Esophagus muscularis mucosa (tissue), 4 donors: ENCODE results near the gene IGFBP6.

Source experiments
- EP300 ChIP-seq: sonication (generic); formaldehyde crosslinking; IDR thresholded peaks from one replicate; pipeline ENCODE4 v1.6.1; 2017; ENCODE audit warnings: antibody characterized with exemption
- POLR2A ChIP-seq: fragments of 450-650 bp; IDR thresholded peaks from one replicate; pipeline ENCODE4 v1.6.1; 2017; ENCODE audit warnings: antibody characterized with exemption, moderate library complexity, mild to moderate bottlenecking, low read depth
- POLR2AphosphoS5 ChIP-seq, 2 donors: sonication (generic); formaldehyde crosslinking; IDR thresholded peaks; one replicate each; pipeline ENCODE4 v1.6.1; 2017; ENCODE audit warnings: antibody characterized with exemption in 2 of 2
- TF ChIP-seq, protein P1 (sequence below), 3 experiments: fragments of 200-600 bp in 2 of 3; fragments of 450-650 bp in 1 of 3; sonication (generic) in 2 of 3; IDR thresholded peaks; one replicate each; pipeline ENCODE4 v1.5.1; 2017 to 2019; ENCODE audit warnings: antibody characterized with exemption in 3 of 3, mild to moderate bottlenecking in 2 of 3, moderate library complexity in 1 of 3

DNA sequence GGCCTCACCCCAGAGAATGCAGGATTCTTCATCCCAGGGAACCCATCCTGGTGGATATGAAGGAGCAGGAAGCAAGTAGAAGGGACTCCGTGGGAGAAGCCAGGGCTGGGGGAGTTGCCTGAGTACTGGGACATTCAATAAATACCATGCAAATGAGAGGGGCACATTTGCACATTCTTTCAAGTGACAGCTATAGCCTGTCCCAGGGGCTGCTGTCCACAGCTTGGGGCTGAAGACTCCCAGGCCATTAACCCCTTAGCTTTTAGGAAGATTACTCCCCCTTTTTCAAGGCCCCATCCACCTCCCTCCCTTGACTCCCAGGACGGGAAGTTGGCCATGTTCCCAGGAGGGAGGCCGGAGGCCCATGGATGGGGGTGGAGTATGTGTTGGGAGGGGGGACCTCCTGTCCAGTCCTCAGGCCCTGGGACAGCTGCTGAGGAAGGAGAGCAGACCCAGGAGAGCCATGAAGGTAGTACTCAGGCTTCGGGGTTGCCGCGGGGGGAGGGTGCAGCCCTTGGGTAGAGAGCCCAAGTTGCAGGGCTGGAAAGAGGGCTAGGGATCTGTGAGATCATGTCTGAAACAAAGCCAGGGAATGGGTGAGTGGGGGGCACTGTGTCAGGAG lies 48.6 kb upstream of the IGFBP6 start:
- TF ChIP-seq POLR2AphosphoS5 (IDR thresholded peaks at IDR 0.05) = peak in 1 of 2 donors; percentile 73
- TF ChIP-seq, protein P1, sequence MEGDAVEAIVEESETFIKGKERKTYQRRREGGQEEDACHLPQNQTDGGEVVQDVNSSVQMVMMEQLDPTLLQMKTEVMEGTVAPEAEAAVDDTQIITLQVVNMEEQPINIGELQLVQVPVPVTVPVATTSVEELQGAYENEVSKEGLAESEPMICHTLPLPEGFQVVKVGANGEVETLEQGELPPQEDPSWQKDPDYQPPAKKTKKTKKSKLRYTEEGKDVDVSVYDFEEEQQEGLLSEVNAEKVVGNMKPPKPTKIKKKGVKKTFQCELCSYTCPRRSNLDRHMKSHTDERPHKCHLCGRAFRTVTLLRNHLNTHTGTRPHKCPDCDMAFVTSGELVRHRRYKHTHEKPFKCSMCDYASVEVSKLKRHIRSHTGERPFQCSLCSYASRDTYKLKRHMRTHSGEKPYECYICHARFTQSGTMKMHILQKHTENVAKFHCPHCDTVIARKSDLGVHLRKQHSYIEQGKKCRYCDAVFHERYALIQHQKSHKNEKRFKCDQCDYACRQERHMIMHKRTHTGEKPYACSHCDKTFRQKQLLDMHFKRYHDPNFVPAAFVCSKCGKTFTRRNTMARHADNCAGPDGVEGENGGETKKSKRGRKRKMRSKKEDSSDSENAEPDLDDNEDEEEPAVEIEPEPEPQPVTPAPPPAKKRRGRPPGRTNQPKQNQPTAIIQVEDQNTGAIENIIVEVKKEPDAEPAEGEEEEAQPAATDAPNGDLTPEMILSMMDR (IDR thresholded peaks at IDR 0.05) = no peak
- no peak for TF ChIP-seq EP300
- TF ChIP-seq POLR2A = peak; percentile 17
